ENCODE results near the gene GPR55.

- TF ChIP-seq EZH2 (IDR thresholded peaks at IDR 0.05; ENCODE audit: insufficient read depth, low read length) (no peak), CTCF (IDR thresholded peaks at IDR 0.05; ENCODE audit: insufficient read depth, low read depth, low read length) (no peak)
These were observed 36.1 kb downstream of the GPR55 start for GRCh38 chr2:230888824-230889400.

All from astrocyte (in vitro differentiated cells and primary cell).